ENCODE measurements around the gene ZDHHC1.

Gene ZDHHC1

DNA sequence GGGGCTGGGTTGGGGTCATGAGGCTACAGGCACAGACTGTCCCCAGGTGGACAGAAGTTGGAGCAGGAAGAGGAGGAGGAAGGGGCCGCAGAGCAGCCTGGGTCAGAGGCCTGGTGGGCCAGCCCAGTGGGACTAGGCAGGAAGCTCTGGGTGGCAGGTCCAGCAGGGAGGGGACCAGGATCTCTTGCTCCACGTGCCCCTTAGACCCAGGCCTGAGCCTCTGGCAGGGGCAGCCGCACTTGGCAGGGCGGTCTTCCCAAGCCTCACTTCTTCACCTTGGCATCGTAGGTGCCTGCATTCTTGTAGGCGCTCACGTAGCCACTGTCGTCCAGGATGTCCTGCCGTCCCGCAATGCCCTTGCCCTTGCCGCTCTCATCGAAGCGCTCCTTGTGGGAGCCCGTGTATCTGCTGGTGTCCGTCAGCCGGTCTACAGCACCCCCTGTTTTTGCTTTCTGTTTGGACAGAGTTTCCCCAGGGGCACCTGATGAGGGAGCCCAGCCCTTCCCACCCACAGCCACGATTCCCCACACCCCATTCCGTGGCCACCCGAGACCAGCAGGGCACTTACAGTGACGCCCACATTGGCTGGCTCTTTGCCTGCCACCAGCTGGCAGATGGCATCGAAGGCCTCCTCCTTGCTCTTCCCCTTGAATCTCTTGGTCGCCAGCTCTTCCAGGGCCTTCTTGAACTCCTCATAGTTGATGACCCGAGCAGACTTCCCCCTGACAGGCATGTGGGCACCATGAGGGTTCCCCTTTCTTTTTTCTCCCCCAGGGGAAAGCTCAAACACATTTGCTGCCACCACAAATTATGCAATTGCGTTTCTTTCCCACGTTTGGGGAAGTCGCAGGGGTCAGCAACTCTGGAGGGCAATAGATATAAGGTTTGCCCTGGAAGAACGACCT, 26.1 kb downstream of the ZDHHC1 start:
- Histone ChIP-seq H3K27ac (no peak overlapping the region), H2AFZ (no peak overlapping the region), H3K36me3 (ENCODE audit: control insufficient read depth, insufficient read depth, low read length) (no peaks in the 10 kb centered on the region), H3K4me1 (peaks cover 4% of the 10 kb centered on the region), H3K9me3 (ENCODE audit: control insufficient read depth, low read length) (no peaks in the 10 kb centered on the region), H3K4me2 (ENCODE audit: low read length) (no peak overlapping the region), H3K27me3 (ENCODE audit: control insufficient read depth, insufficient read depth, low read length) (no peaks in the 10 kb centered on the region), H3K9ac (no peak overlapping the region), H3K4me3 (ENCODE audit: low read depth, low read length) (no peak overlapping the region), H3K79me2 (no peaks in the 10 kb centered on the region)
- TF ChIP-seq, protein P1, sequence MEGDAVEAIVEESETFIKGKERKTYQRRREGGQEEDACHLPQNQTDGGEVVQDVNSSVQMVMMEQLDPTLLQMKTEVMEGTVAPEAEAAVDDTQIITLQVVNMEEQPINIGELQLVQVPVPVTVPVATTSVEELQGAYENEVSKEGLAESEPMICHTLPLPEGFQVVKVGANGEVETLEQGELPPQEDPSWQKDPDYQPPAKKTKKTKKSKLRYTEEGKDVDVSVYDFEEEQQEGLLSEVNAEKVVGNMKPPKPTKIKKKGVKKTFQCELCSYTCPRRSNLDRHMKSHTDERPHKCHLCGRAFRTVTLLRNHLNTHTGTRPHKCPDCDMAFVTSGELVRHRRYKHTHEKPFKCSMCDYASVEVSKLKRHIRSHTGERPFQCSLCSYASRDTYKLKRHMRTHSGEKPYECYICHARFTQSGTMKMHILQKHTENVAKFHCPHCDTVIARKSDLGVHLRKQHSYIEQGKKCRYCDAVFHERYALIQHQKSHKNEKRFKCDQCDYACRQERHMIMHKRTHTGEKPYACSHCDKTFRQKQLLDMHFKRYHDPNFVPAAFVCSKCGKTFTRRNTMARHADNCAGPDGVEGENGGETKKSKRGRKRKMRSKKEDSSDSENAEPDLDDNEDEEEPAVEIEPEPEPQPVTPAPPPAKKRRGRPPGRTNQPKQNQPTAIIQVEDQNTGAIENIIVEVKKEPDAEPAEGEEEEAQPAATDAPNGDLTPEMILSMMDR (IDR thresholded peaks at IDR 0.05), result no peak

DNA sequence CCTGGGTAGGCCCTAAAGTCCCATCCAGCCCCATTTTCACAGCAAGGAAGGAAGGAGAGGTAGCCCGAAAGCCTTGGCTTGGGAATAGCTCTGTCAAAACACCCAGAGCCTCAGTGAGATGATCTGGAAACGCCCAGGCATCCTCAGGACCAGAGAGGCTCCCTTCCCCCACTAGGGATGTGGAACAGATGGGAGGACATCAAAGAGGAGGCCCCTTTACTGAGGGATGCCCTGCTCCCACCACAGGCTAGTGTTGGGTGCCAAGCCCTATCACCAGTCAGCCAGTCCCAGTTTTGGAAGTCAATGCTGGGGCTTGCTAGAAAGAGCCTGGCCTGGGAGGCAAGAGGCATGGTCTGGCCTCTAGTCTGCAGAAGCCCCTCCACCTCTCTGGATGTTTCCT, 27.7 kb downstream of the ZDHHC1 start:
- TF ChIP-seq, protein P1 (IDR thresholded peaks at IDR 0.05), result no peak
- Histone ChIP-seq H3K27ac (no peak overlapping the region), H3K27me3 (ENCODE audit: control insufficient read depth, insufficient read depth, low read length) (no peaks in the 10 kb centered on the region), H3K36me3 (ENCODE audit: control insufficient read depth, insufficient read depth, low read length) (no peaks in the 10 kb centered on the region), H3K9ac (no peak overlapping the region), H3K9me3 (ENCODE audit: control insufficient read depth, low read length) (no peaks in the 10 kb centered on the region), H3K4me1 (peaks cover 4% of the 10 kb centered on the region), H2AFZ (no peak overlapping the region), H3K79me2 (no peaks in the 10 kb centered on the region), H3K4me2 (ENCODE audit: low read length) (no peak overlapping the region), H3K4me3 (ENCODE audit: low read depth, low read length) (no peak overlapping the region)

DNA sequence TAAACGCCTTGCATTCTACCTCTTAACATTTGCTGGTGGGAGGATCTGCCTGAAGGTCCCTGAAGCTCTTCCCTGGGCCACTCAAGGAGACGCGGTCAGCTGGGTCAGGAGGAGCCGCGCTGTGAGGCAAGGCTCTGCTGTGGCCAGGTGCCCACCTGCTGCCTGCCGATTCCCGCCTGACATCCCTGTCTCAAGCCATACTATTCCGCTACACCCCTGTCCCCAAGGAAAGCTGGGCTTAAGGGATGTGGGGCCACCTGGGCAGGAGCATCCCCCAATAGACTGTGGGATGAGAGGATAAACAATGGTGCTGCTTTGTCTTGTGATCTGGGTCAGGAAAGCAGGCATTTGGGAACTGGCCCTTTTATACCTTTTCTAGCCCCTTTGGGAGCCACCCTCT, 28.1 kb downstream of the ZDHHC1 start:
- peaks cover 3% of the 10 kb centered on the region for H3K4me1 ChIP-seq
- no peak overlapping the region for H3K27ac ChIP-seq
- no peak overlapping the region for H3K4me3 ChIP-seq (ENCODE audit: low read depth, low read length)
- H3K79me2 ChIP-seq, result no peaks in the 10 kb centered on the region
- H3K4me2 ChIP-seq (ENCODE audit: low read length), result no peak overlapping the region
- H3K27me3 ChIP-seq (ENCODE audit: control insufficient read depth, insufficient read depth, low read length), result no peaks in the 10 kb centered on the region
- no peak overlapping the region for H2AFZ ChIP-seq
- no peaks in the 10 kb centered on the region for H3K36me3 ChIP-seq (ENCODE audit: control insufficient read depth, insufficient read depth, low read length)
- no peaks in the 10 kb centered on the region for H3K9me3 ChIP-seq (ENCODE audit: control insufficient read depth, low read length)
- TF ChIP-seq, protein P1 (IDR thresholded peaks at IDR 0.05), result no peak
- H3K9ac ChIP-seq, result no peak overlapping the region

DNA sequence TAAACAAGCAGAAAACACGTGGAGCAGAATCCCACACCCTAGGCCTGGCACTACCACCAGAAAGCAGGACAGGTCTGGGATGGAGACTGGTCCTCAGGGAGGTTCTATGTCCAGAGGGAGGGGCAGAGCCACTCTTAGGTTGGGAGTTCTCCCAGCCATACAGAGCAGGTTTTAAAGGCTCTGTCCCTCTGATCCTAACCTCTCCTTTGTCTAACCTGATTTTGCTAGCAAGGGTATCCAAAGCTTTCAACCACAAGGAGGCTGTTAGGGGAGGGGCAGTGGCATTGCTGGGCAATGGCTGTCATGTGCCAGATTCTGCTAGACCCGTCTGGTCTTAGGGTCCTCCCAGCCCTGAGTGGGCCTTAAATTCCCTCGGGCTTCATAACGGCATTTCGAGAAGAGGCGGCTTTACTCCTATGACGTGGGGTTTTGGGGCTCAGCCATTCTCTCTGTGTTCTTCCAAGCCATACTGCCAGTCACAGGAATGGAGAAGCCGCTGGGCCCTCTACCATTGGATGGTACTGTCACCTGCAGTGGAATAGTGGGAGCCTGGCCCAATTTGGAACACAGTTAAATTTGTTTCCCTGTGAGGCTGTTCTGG, 28.7 kb downstream of the ZDHHC1 start:
- H3K4me3 ChIP-seq (ENCODE audit: low read depth, low read length), result no peak overlapping the region
- H3K27ac ChIP-seq, result no peak overlapping the region
- H3K9ac ChIP-seq, result no peak overlapping the region
- no peak overlapping the region for H2AFZ ChIP-seq
- TF ChIP-seq, protein P1 (IDR thresholded peaks at IDR 0.05), result no peak
- H3K79me2 ChIP-seq, result no peaks in the 10 kb centered on the region
- no peaks in the 10 kb centered on the region for H3K4me1 ChIP-seq
- no peaks in the 10 kb centered on the region for H3K27me3 ChIP-seq (ENCODE audit: control insufficient read depth, insufficient read depth, low read length)
- H3K36me3 ChIP-seq (ENCODE audit: control insufficient read depth, insufficient read depth, low read length), result no peaks in the 10 kb centered on the region
- no peaks in the 10 kb centered on the region for H3K9me3 ChIP-seq (ENCODE audit: control insufficient read depth, low read length)
- no peak overlapping the region for H3K4me2 ChIP-seq (ENCODE audit: low read length)

Data from parathyroid adenoma (tissue), 2 donors.